ENCODE results near the gene AGXT2. TPM values are rescaled to one million over a fixed set of nuclear protein-coding genes. Genes with fewer than 3 reads are reported as not detected.
A peak's percentile ranks its signal among the peaks of the same experiment; 100 is the strongest.

The AGXT2 gene
- total and polyA plus RNA-seq, 12 donors, result 0.06 to 0.11 TPM; not detected in 10

GRCh38 chr5:35063414-35063813 is 15.7 kb upstream of the AGXT2 start:
- intact Hi-C loops (cut with DNase I), result no loop called here
- H3K27ac ChIP-seq, result no peak overlapping the region
- peak in 1 of 7 donors; percentile 6 for DNase-seq
- WGBS, 4 donors, result 80 to 88% (median 82%) methylated on average over 4 of the region's 4 CpGs
- H3K4me3 ChIP-seq, result no peak overlapping the region
- no peaks in the 10 kb centered on the region for H3K9me3 ChIP-seq (replicated peaks in 1 of 3)
- TF ChIP-seq POLR2A (IDR thresholded peaks at IDR 0.05) (no peak), CTCF (IDR thresholded peaks at IDR 0.05) (no peak)
- H3K27me3 ChIP-seq, result no peaks in the 10 kb centered on the region
- no peaks in the 10 kb centered on the region for H3K4me1 ChIP-seq (replicated peaks in 1 of 2)
- no peaks in the 10 kb centered on the region for H3K36me3 ChIP-seq (replicated peaks in 1 of 2)

- intact Hi-C loops (cut with DNase I), result no loop called here
- DNase-seq, result peak in 2 of 7 donors; percentile 6 to 15
- 94 to 96% (median 95%) methylated on average over 2 of the region's 2 CpGs for WGBS, 4 donors
- TF ChIP-seq CTCF (IDR thresholded peaks at IDR 0.05), result no peak
- no peak for TF ChIP-seq POLR2A (IDR thresholded peaks at IDR 0.05)
- no peaks in the 10 kb centered on the region for H3K4me1 ChIP-seq (replicated peaks in 1 of 2)
- H3K36me3 ChIP-seq (replicated peaks in 1 of 2), result no peaks in the 10 kb centered on the region
- H3K27me3 ChIP-seq, result no peaks in the 10 kb centered on the region
- H3K27ac ChIP-seq, result no peak overlapping the region
- no peaks in the 10 kb centered on the region for H3K9me3 ChIP-seq (replicated peaks in 1 of 3)
- no peak overlapping the region for H3K4me3 ChIP-seq
Measured at GRCh38 chr5:35061211-35061770, 13.5 kb upstream of the AGXT2 start.

GRCh38 chr5:35060236-35060635 is 12.5 kb upstream of the AGXT2 start:
- Histone ChIP-seq H3K27ac (no peak overlapping the region), H3K9me3 (replicated peaks in 1 of 3) (no peaks in the 10 kb centered on the region), H3K27me3 (no peaks in the 10 kb centered on the region), H3K36me3 (replicated peaks in 1 of 2) (no peaks in the 10 kb centered on the region), H3K4me3 (no peak overlapping the region), H3K4me1 (replicated peaks in 1 of 2) (no peaks in the 10 kb centered on the region)
- no peak for DNase-seq
- intact Hi-C loops (cut with DNase I), result no loop called here
- TF ChIP-seq POLR2A (IDR thresholded peaks at IDR 0.05) (no peak), CTCF (IDR thresholded peaks at IDR 0.05) (no peak)
- WGBS, 4 donors, result 75 to 90% (median 88%) methylated on average over 2 of the region's 2 CpGs

GRCh38 chr5:35059251-35059650 is 11.5 kb upstream of the AGXT2 start:
- no peaks in the 10 kb centered on the region for H3K36me3 ChIP-seq (replicated peaks in 1 of 2)

More at GRCh38 chr5:35059251-35059650, 11.5 kb upstream of the AGXT2 start:
- no peaks in the 10 kb centered on the region for H3K9me3 ChIP-seq (replicated peaks in 1 of 3)
- H3K4me1 ChIP-seq (replicated peaks in 1 of 2), result no peaks in the 10 kb centered on the region
- TF ChIP-seq CTCF (IDR thresholded peaks at IDR 0.05) (no peak), POLR2A (IDR thresholded peaks at IDR 0.05) (no peak)
- H3K27me3 ChIP-seq, result no peaks in the 10 kb centered on the region
- H3K4me3 ChIP-seq, result no peak overlapping the region
- no peak for DNase-seq
- H3K27ac ChIP-seq, result no peak overlapping the region
- intact Hi-C loops (cut with DNase I), result no loop called here

Data from adrenal gland (tissue), 12 donors.